HL-60/S4 treated with phorbol 12-myristate 13-acetate at 8.2 ng/mL for 4 days and 3 days (cell line): ENCODE measurements around the gene UMODL1.

Experiments
- in situ Hi-C: fragments of 300-500 bp; cut with MboI; formaldehyde crosslinking; loops from 2 replicates; pipeline ENCODE4 v1.15.0; 2022; ENCODE audit warnings: low sequenced_read_pairs

Gene UMODL1

DNA sequence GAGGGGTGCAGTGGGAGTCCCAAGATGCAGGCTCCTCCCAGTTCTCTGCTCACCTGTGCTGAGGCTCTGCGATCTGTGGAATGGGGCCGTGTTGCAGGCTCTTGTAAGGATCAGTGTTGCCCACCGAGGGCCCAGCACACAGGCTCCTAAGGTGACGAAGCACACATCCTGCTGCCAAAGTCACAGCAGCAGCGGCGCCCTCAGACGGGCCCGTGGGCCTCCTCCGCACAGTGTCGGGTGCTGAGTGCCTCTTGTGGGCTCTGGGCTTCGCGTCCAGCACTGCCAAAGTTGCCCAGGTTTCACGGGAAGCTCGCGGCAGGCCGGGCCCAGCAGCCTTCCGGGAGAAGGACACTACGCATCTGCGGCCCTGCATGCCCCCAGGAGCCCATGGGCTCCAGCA is 75.7 kb downstream of the UMODL1 start:
- in situ Hi-C loops: no loop called here

DNA sequence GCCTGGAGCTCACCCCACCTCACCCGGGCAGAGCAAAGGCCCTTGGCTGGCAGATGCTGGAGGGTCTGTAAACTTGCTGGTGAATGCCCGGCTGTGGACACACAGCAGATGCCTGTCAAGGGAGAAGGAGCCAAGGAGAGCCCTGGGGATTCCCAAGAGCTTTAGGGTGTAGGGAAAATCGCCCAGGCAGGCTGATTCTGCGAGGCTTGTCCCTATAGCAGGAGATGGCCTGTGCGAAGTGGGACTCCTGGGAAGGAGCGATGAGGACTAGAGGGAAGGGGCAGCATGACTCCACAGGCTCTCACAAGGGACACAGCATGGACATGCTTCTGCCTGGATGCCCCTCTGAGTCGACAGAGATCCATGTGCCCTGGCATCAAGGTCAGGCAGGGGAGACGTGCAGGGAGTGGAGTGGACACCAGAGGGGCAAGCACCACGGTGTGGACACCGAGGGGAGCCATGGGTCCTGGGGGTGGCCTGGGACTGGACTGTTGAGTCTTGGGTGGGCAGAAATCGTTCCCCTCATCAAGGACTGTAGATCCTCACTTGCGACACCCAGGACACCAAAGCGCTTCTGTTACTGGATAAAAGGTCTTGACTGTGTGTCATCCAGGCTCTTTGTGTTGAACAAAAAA is 76.4 kb downstream of the UMODL1 start:
- in situ Hi-C loops: no loop called here

DNA sequence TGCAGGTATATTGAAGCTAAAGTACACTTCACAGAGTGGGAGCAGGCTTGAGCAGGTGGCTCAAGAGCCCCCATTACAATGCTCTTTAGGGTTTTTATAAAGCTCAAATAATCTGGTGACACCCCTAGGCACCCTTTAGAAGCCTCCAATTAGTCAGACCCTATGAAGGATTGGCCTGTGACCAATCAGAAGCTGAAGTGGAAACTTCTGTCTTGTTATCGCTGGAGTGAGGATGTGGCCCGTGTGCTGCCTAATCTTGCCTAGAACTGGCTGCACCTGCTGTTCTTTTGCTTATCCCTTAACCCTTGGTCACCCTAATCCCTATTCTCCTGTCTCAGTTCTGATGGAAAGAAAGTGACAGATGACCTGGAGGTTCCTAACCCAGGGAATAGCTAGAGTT is 77.0 kb downstream of the UMODL1 start:
- in situ Hi-C loops: no loop called here

DNA sequence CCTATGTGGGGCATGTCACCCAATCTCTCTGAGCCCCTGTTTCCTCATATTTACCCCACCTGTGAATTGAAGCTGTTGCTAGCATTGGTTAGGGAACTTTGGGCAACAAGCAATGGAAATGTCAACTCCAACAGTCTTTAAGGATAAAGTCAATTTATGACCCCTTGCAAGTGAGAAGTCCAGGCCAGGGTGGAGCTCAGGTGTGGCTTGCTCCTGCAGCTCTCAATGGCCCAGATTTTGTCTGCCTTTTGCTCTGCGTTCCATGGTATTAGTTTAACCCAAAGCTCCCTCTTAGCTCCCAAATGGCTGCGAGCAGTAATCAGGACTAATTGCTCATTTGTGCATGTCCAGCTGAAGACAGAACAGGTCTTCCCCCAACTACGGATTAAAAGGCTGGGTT is 77.5 kb downstream of the UMODL1 start:
- in situ Hi-C loops: no loop called here

DNA sequence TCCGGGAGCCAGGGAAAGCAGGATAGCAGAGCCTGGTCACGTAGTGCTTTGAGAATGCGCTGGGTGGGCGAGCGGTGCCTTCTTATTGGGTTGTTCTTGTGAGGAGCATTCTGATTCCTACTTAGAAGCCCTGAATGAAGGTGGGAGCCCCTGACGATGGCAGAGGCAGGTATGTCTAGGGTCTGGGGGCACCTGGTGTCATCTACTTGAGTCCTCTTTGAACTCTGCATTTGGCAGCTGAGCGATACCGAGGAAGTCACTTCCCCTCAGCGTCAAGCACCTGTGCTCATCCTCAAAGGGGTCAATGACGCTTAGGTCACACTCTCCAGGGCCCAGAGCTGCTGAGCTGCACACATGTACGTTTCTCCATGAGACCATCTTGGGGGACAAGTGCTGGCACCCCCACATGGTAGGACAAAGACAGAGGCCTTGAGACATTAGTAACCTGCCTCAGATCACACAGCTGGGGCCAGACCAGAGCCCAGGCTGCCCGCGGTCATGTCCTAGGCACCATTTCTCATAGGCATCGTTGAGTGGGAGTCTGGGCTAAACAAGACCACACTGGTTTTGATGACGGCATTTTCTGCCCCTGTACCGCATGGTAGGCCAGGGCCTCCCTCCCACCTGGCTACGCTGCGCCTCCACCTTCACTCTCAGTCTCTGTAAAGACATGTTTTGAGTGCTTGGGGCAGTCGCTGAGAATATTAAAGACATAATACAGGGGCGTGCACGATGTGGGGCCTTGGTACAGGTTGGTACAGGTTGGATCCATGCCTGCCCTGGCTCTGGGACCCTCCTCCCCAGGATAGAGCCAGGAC is 78.7 kb downstream of the UMODL1 start:
- in situ Hi-C loops: loop anchor here (10.0 kb wide), 1 partner anchor 285 kb away; no protein-coding TSS in a partner anchor

DNA sequence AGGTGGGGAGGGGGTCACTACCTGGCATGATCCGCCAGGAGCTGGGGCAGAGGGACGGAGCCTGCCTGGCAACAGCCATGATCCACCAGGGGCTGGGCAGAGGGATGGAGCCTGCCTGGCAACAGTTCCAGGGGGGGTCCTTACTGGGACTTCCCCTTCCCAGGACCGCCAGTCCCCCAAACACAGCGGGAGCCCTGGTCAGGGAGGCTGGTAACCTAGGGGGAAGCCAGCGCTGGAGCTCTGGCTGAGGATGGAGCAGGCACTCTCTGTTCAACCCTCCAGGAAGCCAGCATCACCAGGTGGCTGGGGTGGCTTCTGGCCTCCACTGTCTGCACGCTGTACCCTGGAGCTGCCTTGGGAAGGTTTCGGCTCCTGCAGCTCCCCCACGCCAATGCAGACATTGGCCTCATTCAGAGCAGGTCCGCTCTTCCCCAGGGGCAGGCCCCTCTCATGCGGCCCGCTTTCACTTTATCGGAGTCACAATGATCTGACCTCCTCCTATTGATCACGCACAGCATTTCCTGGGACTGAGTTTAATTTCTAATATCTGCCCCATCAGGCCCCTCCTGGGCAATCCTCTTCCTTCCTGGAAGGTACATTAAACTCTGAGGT is 79.5 kb downstream of the UMODL1 start:
- in situ Hi-C loops: loop anchor here (10.0 kb wide), 1 partner anchor 284 kb away; no protein-coding TSS in a partner anchor

DNA sequence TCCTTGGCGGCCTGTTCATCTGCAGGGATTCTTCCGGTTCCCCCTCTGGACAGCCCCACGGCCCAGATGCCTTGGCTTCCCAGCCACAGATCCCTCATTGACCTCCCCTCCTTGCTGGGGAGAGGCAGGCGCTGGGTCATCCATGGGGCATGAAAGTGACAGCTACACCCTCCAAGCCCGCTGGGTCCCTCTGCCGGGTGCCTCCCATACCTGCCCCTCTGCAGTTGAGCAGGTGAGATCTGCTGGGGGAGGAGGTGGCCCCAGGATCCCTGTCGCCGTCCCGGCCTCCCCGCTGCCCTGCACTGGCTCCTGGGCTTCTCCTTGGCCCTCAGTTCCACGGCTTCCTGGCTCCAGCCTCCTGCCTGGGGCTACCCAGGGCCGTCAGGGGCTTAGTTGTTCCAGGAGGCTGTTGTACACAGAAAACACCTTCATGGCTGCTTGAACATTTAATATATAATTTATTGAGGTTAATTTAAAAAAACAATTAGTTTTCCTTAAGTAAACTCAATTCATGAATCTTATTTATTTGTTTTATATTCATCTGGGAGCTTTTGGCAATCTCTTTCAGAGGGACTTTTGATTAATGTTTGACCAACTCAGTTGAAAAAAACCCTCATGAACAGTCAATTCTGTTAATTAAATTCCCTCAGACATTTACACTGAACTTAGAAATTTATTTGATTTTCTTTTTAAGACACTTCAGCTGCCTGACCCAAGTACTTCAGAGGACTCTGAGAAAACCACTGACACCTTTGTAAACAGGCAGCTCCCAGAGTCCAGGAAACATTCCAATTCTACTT is 80.2 kb downstream of the UMODL1 start:
- in situ Hi-C loops: loop anchor here (10.0 kb wide), 1 partner anchor 283 kb away; no protein-coding TSS in a partner anchor

DNA sequence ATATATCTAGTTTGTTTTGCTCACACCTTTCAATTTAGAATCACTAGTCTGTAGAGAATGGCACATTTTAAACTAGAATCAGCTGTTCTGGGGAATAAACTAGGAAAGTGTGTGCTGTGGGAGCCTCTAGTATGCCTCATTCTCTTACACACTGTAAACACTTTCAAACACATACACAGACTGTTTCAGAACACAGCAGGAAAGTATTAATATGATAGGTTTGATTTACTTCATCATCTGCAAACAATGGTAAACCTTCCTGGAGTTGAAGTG is 80.8 kb downstream of the UMODL1 start:
- in situ Hi-C loops: loop anchor here (10.0 kb wide), 1 partner anchor 283 kb away; no protein-coding TSS in a partner anchor

DNA sequence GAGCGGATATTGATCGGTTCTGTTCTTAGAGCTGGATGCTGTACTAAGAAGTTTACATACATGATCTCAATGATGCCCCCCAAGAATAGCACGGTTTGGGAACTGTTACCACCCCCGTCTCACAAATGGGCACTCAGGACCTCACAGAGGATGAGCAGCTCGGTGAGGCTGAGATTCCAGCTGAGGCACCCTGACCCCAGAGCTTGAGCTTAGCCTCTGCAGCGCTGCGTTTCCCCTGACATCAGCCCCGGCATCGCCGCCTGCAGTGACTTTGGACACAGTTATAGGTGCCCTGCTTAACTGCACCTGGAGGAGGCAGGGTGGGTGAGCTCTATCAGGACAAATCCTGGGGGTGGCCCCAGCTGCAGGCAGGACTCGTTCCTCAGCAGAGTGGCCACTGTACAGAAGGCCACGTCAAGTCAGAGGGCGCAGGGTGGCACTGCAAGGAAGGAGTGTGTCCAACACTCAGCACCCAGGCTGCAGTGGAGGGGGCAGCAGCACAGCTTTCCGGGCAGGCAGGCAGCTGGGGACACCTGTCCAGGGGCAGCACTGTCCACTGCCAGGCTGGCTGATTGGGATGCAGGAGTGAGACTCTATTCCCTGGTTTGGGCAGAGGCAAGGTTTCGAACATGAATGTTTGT is 82.0 kb downstream of the UMODL1 start:
- in situ Hi-C loops: loop anchor here (10.0 kb wide), 1 partner anchor 282 kb away; no protein-coding TSS in a partner anchor

DNA sequence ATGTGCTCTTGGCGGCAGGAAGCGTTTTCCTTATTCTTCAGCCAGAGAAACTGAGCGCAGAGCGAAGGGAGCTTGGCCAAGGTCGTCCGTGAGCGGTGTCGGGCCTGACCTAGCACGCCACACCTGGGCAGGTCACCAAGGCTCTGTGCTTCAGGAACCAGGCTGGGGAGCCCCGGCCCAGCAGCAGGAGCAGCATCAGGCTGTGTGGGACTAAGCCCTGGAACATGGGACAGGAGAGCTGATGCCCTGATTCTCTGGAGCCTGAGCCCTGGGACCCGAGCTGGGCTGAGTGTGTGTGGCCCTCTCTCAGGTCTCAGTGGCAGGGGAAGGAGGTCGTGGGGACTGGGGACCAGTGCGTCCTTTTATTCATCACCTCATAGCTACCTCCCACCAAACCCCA is 82.6 kb downstream of the UMODL1 start:
- in situ Hi-C loops: loop anchor here (10.0 kb wide), 1 partner anchor 281 kb away; no protein-coding TSS in a partner anchor

DNA sequence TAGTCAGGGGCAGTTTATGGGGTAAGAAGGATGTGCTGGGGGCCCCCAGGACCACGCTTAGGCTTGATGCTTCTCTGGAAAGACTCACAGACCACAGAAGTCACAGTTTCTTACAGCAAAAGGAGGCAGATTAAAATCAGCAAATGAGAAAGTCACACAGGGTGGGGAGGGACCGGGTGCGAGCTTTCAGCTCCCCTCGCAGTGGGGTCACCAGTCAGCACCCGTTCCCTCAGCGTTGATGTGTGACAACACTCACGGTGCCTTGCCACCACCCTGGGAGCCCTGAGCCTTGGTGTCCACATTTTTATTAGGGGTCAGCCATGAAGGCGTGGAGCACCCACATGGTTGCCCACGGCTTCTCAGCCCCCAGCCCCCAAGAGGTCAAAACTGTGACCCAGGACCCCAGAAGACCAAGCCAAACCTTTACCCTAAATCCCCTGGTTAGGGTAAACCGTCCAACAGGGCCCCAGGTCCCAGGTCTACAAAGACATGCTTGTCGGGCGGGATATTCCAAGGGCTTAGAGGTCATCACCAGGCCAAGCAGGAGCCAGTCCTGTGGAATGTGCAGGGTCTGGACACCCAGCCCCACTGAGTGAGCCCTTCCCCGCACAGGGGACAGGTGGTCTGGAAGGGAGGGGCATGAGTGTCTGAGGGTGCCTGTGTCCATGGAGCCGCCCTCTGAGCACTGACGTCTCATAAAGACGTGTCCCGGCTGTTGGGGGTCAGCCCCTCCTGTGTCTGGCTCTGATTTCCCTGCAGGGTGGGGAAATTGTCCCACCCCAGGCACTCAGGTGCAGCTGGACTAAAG is 83.3 kb downstream of the UMODL1 start:
- in situ Hi-C loops: loop anchor here (10.0 kb wide), 1 partner anchor 280 kb away; no protein-coding TSS in a partner anchor

DNA sequence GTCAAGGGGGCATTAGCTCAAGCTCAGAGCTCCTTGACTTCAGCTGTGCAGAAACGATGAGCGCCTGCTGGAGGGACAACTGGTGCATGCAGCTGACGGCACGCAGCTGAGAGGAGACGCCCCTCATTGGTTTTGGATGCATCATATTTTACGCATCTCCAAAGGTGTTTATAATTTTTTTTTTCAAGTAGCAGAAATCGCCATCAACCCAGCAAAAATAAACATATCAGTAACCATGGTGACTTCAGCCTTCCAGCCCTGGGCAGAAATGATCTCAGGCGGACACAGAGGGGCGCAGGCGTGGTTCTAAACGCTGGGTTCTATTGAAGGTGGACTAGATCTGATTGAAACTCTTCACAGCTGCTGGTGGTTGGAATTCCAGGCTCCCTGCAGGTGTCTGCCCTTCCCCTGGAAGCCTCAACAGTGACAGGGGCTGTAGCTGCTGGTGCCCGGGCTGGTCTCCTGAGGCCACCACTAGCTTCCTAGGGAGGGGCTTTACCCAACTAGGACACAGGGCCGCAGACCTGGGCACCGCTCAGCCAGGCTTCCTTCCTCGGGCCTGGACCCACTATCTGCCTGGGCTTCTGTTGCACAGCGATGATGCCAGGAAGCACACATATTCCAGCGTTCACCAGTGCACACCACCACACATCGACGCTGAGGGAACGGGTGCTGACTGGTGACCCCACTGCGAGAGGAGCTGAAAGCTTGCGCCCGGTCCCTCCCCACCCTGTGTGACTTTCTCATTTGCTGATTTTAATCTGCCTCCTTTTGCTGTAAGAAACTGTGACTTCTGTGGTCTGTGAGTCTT is 84.1 kb downstream of the UMODL1 start:
- in situ Hi-C loops: loop anchor here (10.0 kb wide), 1 partner anchor 280 kb away; no protein-coding TSS in a partner anchor

DNA sequence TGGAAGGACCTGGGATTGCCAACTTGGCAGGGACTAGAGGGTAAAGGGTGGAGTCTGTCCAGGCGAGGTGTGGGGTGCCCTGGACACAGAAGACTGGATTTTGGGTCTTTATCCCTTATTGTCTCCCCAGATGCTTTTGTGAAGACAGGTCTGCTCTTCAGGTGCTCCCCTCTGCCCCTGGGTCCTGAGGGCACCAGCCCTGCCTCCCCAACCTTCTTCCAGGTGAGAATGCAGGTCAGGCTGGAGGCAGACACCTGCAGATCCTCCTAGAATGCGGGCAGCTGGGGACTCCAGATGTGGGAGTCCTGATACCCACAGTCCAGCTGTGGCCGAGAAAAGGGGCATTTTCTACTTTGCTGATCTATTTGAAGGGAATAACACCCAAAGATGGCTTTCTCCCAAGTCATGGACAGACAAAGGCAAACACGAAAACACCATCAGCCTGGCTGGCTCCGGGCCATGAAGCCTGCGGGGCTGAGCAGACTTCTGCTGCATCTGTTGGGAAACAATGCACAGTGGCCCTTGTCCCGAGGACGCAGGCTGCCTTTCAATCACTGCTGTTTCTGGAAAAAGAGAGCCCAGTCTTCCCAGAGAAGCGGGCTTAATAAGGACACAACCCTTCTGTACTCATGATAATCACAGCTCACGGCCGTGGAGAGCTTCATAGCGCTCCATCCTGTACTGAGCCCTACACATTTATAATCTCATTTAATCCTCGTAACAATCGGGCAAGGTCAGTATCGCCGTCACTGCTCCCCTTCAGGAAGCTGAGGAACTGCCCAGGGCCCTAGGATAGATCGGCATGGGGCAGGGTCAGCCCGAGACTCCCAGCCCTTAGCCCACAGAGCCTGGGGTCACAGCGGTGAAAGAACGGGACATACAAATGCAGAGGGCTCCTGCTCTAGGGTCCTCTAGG is 85.8 kb downstream of the UMODL1 start:
- in situ Hi-C loops: loop anchor here (10.0 kb wide), 1 partner anchor 278 kb away; no protein-coding TSS in a partner anchor

DNA sequence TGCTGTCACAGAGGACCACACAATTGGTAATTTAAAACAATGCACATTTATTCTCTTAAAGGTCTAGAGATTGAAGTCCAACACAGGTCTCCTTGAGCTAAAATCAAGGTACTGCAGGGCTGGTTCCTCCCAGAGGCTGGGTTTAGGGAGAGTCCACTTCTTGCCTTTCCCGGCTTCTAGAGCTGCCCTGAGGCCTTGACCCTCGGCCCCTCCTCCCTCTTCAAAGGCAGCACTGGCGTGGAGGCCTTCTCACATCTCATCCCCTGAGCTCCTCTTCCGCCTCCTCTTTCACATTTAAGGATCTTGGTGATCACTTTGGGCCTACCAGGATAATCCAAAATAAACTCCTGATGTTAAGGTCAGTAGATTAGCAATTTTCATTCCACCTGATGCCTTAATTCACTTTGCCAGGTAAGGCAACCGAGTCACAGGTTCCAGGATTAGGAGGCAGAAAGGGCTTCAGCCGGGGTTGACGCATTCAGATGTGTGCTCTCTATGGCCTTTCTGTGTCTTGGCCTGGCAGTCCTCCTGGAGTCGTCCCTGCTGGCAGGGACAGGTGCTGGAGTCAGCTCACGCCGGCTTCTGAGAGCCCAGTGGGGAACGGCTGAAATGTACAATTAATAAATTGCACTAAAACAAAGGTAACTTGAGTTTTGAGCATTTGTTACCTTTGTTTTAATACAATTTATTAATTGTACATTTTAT is 86.6 kb downstream of the UMODL1 start:
- in situ Hi-C loops: loop anchor here (10.0 kb wide), 1 partner anchor 277 kb away; no protein-coding TSS in a partner anchor

DNA sequence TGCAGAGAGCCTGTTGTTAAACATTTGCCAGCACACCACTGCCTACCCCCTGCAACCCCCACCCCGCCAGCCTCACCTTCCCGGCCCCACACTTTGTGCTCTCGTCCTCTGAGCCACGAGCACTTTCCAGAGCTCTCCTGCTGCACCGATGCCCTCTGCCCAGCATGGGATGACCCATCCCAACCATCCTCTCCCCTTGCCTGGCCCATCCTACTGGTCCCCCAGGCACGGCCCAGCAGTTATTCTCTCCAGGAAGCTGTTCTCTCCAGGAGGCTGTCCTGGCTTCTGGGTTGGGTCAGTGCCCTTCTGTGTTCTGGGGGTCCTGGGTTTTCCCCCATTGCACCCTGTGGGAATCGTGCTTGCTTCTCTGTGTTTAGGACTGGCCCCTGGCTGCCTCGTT is 87.7 kb downstream of the UMODL1 start:
- in situ Hi-C loops: loop anchor here (10.0 kb wide), 1 partner anchor 276 kb away; no protein-coding TSS in a partner anchor

DNA sequence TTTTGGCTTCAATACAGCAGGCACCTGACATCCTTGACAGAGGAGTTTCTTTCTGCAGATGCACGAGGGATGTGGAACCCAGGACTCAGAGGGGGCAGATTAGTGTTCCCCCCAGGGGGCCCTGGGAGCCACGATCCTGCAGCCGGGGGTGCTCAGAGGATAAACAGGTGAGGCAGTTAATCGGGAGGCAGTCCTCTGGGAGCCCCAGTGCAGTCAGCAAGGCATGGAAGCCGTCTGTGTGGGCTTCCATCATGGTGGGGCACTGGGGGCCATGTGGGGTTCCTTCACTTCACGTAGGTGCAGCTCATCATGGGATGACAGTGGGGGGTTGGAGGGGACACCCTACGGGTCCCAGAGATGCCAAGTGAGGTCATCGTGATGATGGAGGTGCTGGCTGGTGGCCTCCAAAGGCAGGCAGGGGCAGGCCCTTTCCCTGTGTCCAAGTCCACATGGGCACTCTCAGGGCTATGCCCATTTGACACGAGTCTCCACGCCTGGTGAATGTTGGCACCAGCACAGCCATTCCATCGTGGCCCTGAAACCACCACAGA is 88.5 kb downstream of the UMODL1 start:
- in situ Hi-C loops: loop anchor here (10.0 kb wide), 1 partner anchor 275 kb away; no protein-coding TSS in a partner anchor
